GM10248 (cell line): ENCODE results near the gene COX19.

ENCODE experiments used
- CTCF ChIA-PET: fragments of 300-600 bp; sonication (Branson Sonifier 250); formaldehyde crosslinking; extraction: SDS; loops from one replicate; lab custom pipeline; 2021; ENCODE audit warnings: antibody characterized with exemption; lab: Yijun Ruan, JAX
- POLR2A ChIA-PET: fragments of 350-650 bp; sonication (Branson Sonifier 250); formaldehyde crosslinking; extraction: SDS; loops from one replicate; lab custom pipeline; 2020; ENCODE audit warnings: antibody characterized with exemption; lab: Yijun Ruan, JAX
- DNase-seq: peaks from one replicate; pipeline ENCODE4 v3.0.0; 2012; ENCODE audit errors: extremely low spot score
- TF ChIP-seq, protein P1 (sequence below): IDR thresholded peaks from 2 replicates; pipeline ENCODE4 v1.5.1; 2012; ENCODE audit warnings: mild to moderate bottlenecking, low read depth; ENCODE audit errors: extremely low read depth, missing control alignments, control extremely low read depth

Gene COX19

DNA sequence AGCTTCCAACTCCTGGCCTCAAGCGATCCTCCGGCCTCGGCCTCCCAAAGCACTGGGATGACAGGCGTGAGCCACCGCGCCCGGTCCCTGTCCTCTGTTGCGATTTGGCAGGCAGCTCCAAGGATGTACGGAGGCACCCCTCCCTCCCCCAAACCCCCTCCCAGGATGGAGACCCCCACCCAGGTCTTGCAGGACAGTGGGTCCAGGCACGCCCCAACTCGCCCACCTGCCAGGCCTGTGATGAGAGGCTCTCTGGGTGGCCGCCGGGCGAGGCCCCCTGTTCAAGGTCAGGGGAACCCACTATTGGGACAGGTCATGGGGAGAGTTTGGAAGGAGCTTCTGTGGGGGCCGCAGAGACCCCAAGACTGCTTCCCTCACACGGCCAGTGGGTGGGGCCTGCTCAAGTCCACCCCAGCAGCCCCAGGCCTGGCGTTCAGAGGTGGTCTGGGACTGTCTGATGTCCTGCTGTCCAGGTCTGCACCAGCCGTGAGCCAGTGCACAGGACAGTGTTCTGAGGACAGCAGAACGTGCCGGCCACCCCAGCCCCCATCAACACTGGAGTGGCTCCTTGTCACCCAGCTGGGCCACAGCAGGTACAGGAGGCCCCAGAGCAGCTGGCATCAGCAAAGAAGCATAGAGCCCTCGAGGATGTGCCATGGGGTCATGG, 23.3 kb downstream of the COX19 start:
- TF ChIP-seq, protein P1, sequence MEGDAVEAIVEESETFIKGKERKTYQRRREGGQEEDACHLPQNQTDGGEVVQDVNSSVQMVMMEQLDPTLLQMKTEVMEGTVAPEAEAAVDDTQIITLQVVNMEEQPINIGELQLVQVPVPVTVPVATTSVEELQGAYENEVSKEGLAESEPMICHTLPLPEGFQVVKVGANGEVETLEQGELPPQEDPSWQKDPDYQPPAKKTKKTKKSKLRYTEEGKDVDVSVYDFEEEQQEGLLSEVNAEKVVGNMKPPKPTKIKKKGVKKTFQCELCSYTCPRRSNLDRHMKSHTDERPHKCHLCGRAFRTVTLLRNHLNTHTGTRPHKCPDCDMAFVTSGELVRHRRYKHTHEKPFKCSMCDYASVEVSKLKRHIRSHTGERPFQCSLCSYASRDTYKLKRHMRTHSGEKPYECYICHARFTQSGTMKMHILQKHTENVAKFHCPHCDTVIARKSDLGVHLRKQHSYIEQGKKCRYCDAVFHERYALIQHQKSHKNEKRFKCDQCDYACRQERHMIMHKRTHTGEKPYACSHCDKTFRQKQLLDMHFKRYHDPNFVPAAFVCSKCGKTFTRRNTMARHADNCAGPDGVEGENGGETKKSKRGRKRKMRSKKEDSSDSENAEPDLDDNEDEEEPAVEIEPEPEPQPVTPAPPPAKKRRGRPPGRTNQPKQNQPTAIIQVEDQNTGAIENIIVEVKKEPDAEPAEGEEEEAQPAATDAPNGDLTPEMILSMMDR = no peak
- ChIA-PET CTCF (interaction anchor here (1.0 to 2.4 kb wide), 11 partner anchors 8 to 225 kb away, joined by 3 to 7 read pairs (median 4); no protein-coding TSS in a partner anchor), POLR2A (no interaction called here)
- DNase-seq = no peak

DNA sequence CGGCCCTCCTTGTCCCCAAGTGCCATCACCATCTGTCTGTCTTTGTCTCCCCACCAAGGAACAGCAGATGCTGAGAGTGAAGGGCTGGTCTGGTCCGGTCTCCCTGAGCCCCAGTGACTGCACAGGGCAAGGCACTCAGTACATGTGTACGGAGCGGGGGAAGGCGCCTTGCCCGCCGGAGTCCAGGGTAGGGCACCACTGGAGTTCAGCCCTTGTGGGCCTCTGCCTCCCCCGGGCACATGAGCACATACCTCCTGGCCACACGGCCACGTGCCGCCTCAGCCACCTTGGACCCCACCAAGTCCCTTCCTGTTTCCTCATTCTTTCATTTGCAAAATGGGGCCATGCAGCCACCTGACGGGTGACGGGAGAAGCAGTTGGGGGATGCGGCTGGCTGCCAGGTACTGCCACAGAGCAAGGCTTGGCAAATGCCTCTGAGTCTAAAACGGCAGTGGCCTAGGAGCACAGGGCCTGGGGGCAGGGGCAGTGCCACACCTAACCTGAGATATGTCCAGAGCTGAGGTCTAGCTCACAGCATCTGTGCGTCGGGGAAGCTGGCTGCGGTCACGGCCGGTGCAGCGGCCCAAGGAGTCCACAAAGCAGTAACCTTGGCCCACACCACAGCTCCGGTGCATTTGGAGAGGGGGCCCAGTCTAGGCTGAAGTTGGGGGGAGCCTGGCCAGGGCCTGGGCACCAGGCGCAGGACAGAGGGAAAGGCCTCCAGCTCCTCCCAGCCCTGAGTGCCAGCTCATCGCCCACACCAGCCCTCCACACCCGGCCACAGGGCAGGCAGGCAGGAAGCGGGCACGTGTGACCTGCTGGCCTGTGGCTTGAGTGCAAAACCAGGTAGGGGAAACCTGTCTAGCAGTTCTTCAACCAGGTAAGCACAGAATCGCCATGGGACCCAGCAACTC, 26.1 kb downstream of the COX19 start:
- no peak for DNase-seq
- ChIA-PET CTCF (no interaction called here), POLR2A (interaction anchor here (1.0 kb wide), 1 partner anchor 25 kb away, joined by 4 read pairs; no protein-coding TSS in a partner anchor)
- TF ChIP-seq, protein P1 = no peak

GRCh38 chr7:947391-948210, 27.7 kb downstream of the COX19 start:
- ChIA-PET POLR2A (no interaction called here), CTCF (interaction anchor here (1.0 kb wide), 1 partner anchor 20 kb away, joined by 3 read pairs; no protein-coding TSS in a partner anchor)
- TF ChIP-seq, protein P1 = no peak
- DNase-seq = no peak

GRCh38 chr7:946256-946996, 28.9 kb downstream of the COX19 start:
- DNase-seq = no peak
- ChIA-PET POLR2A (no interaction called here), CTCF (no interaction called here)
- TF ChIP-seq, protein P1 = no peak

- DNase-seq = no peak
- TF ChIP-seq, protein P1 = no peak
- ChIA-PET POLR2A (no interaction called here), CTCF (no interaction called here)
These were observed 29.6 kb downstream of the COX19 start for GRCh38 chr7:945556-946255.
